ENCODE data around the gene AFG1L.

The AFG1L gene

GRCh38 chr6:108543175-108543940 is 248.5 kb downstream of the AFG1L start:
- Mint-ChIP-seq H3K27ac (no peak overlapping the region), H3K4me3 (no peak overlapping the region), H3K4me1 (ENCODE audit: low read depth) (peaks cover 14% of the 10 kb centered on the region)

GRCh38 chr6:108544606-108545005 is 249.8 kb downstream of the AFG1L start:
- Mint-ChIP-seq H3K9me3 (no peaks in the 10 kb centered on the region), H3K27me3 (peaks cover 7% of the 10 kb centered on the region), H3K27ac (no peak overlapping the region), H3K4me1 (ENCODE audit: low read depth) (peaks cover 14% of the 10 kb centered on the region), H3K36me3 (ENCODE audit: low read depth) (no peaks in the 10 kb centered on the region), H3K4me3 (no peak overlapping the region)
- DNase-seq, result no peak

More at GRCh38 chr6:108543175-108543940, 248.5 kb downstream of the AFG1L start:
- Mint-ChIP-seq H3K27me3 (peaks cover 10% of the 10 kb centered on the region), H3K36me3 (ENCODE audit: low read depth) (no peaks in the 10 kb centered on the region), H3K9me3 (no peaks in the 10 kb centered on the region)
- DNase-seq, result no peak

- H3K36me3 Mint-ChIP-seq (ENCODE audit: low read depth), result no peaks in the 10 kb centered on the region
- H3K4me1 Mint-ChIP-seq (ENCODE audit: low read depth), result peaks cover 14% of the 10 kb centered on the region
- DNase-seq, result no peak
- peaks cover 4% of the 10 kb centered on the region for H3K27me3 Mint-ChIP-seq
- no peak overlapping the region for H3K4me3 Mint-ChIP-seq
- H3K9me3 Mint-ChIP-seq, result no peaks in the 10 kb centered on the region
- no peak overlapping the region for H3K27ac Mint-ChIP-seq
Observed at GRCh38 chr6:108546079-108547049, 251.5 kb downstream of the AFG1L start.

DNA sequence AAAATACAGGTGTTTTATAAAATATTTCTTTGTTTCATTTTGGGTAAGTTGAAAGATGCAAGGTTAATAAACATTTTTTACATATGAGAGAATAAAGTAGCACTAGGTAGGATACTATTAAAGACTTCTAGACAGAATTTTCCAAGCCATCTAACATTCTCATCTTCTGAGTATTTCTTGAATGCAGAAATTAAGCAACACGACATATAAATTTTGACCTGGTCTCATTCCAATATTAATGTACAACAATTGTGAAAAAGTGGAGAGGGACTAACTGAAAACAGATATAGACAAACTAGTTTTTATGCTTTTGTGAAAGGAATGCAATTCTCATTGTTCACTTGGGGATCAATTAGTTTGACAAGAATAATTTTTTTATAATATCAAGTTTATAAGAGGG is 254.4 kb downstream of the AFG1L start:
- Mint-ChIP-seq H3K4me1 (ENCODE audit: low read depth) (peaks cover 6% of the 10 kb centered on the region), H3K36me3 (ENCODE audit: low read depth) (no peaks in the 10 kb centered on the region), H3K27me3 (no peaks in the 10 kb centered on the region), H3K9me3 (no peaks in the 10 kb centered on the region), H3K27ac (no peak overlapping the region), H3K4me3 (no peak overlapping the region)
- DNase-seq, result no peak

DNA sequence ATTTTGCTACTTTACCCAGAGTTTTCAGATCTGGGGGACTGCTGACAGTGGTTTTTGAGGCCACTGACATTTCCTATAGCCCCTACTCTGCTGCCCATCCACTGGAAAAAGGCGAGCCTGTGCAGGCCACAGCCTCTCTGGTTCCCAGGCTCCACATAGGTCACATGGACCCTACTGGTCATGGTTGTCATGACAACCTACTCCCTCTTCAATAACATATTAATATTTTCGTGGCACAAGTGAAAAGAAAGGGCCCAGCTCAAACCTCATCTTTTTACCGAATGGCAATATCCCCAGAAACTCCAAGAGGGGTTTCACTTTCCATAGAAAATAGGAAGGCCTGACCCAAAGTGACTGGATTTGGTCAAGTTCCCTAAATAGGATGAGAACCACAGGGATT is 254.9 kb downstream of the AFG1L start:
- H3K9me3 Mint-ChIP-seq, result no peaks in the 10 kb centered on the region
- no peak for DNase-seq
- no peak overlapping the region for H3K27ac Mint-ChIP-seq
- H3K36me3 Mint-ChIP-seq (ENCODE audit: low read depth), result no peaks in the 10 kb centered on the region
- H3K4me1 Mint-ChIP-seq (ENCODE audit: low read depth), result peaks cover 6% of the 10 kb centered on the region
- no peaks in the 10 kb centered on the region for H3K27me3 Mint-ChIP-seq
- H3K4me3 Mint-ChIP-seq, result no peak overlapping the region

GRCh38 chr6:108550256-108550655 is 255.4 kb downstream of the AFG1L start:
- H3K36me3 Mint-ChIP-seq (ENCODE audit: low read depth), result no peaks in the 10 kb centered on the region
- no peaks in the 10 kb centered on the region for H3K9me3 Mint-ChIP-seq
- no peak for DNase-seq
- no peak overlapping the region for H3K27ac Mint-ChIP-seq
- H3K4me1 Mint-ChIP-seq (ENCODE audit: low read depth), result peaks cover 6% of the 10 kb centered on the region
- no peak overlapping the region for H3K4me3 Mint-ChIP-seq
- H3K27me3 Mint-ChIP-seq, result no peaks in the 10 kb centered on the region

DNA sequence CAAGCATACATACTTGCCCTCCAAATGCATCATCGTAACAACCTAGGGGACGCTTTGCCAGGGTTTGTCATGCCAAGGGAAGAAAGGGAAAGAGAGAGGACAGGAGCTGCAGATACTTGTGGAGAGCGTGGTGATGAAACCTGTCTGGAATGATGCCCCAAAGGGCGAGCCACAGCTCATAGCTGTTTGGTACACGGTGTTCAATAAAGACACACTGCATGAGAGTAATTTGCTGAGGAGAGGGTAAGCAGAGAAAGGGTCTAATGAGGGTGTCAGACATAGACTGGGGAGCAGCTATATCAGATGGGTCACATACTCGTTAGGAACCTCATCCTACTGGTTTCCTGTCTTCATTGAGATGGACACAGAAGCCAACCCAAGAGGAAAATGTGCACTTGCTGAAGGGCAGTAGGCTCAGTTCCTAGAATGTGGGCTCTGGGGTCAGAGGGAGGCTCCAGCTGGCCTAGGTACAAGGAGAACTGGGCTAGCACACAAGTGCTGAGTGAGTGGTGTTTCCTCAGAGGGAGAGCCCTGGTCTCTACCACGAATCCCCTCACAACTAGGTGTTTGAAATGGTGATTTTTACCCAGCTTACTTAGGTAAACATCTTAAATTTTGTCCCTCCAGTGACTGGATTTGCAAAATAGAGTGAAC is 260.7 kb downstream of the AFG1L start:
- H3K36me3 Mint-ChIP-seq (ENCODE audit: low read depth), result peaks cover 5% of the 10 kb centered on the region
- no peak for DNase-seq
- no peak overlapping the region for H3K4me3 Mint-ChIP-seq
- H3K27me3 Mint-ChIP-seq, result peaks cover 4% of the 10 kb centered on the region
- H3K4me1 Mint-ChIP-seq (ENCODE audit: low read depth), result peaks cover 12% of the 10 kb centered on the region
- no peaks in the 10 kb centered on the region for H3K9me3 Mint-ChIP-seq
- no peak overlapping the region for H3K27ac Mint-ChIP-seq

DNA sequence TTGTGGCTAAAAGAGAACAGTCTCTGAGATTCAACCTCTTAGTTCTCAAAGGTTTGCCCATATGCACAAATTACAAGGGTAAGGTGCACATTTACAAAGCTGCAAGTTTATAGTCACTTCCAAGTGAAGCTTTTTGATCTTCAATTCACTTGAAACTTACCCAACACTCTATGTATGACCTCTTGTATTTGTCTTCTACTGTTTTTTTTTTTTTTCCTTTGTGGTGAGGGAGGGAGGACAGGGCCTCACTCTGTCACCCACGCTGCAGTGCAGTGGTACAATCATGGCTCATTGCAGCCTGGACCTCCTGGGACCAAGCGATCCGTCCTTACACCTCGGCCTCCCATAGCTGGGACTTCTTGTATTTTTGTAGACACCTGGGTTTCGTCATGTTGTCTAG is 261.4 kb downstream of the AFG1L start:
- no peaks in the 10 kb centered on the region for H3K9me3 Mint-ChIP-seq
- peaks cover 12% of the 10 kb centered on the region for H3K4me1 Mint-ChIP-seq (ENCODE audit: low read depth)
- H3K27me3 Mint-ChIP-seq, result peaks cover 4% of the 10 kb centered on the region
- H3K36me3 Mint-ChIP-seq (ENCODE audit: low read depth), result peaks cover 5% of the 10 kb centered on the region
- no peak for DNase-seq
- H3K4me3 Mint-ChIP-seq, result no peak overlapping the region
- no peak overlapping the region for H3K27ac Mint-ChIP-seq

DNA sequence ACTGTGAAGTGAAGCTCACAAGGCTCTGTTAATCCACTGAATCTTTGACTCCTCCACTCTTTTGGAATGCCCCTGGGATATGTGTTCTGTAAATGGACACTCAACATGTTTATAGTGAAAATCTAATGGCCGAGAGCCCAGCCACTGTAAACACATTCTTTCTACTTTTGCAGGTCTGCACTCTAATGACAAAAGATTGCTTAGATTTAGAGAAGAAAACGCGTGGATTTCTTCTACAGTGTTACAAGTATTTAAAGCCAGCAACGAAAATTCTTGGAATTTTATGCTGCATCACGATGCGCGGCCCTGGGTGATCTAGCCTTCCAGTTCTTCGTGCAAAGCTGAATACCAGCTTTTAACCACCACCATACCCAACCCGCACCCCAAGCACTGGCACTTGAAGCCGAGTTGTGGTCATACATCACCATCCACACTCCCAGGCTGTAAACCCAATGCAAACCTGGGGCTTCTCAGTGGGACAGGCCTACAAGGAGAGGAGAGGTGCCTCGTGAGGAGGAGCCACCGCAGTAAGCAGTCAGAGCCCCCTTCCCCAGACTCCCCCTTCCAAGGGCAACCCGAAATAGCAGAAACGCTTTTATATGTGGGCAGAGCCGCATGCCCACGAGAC is 262.1 kb downstream of the AFG1L start:
- Mint-ChIP-seq H3K36me3 (ENCODE audit: low read depth) (peaks cover 8% of the 10 kb centered on the region), H3K4me3 (peak overlapping the region; percentile 90)
- DNase-seq, result no peak

DNA sequence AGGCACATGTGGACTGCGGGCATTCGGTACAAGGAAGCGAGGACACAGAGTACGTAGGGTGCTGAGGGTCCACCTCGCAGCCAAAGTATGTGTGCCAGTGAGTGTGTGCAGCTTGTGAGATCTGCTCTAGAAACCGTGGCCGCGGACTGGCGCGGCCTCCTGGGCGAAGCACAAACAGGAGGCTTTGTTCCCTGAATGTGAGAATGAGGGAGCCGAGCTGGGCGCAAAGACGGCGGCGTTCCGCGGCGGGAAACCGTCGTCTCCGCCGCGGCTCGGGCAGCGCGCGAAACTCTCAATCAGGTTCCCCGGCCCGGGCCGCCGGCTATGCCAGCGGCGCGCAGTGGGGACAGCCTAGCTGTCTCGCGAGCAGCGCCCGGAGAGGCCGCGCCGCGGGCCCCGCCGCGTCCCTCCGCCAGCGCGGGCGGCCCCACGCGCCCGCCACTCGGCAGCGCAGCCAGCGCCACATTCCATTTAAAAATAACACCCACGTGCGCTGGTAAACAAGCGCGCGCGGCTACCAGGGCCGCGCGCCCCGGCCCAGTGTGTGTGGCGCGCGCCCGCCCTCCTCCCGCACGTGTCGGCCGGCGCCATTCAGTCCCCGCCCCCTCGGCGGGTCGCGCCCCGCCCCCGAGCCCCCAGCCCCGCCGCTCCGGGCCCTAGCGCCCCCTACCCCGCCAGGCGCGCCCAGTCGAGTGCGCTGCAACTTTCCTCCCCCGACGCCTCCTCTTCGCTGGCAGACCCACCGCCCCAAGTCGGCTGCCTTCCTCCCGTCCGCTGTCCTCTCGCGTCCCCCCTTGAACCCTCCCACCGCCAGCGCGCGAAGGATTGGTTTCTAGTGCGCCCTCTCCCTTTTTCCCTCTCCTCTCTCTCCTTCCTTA is 262.9 kb downstream of the AFG1L start:
- Mint-ChIP-seq H3K9me3 (no peaks in the 10 kb centered on the region), H3K27ac (peak overlapping the region; percentile 97), H3K4me1 (ENCODE audit: low read depth) (peaks cover 23% of the 10 kb centered on the region), H3K36me3 (ENCODE audit: low read depth) (peaks cover 15% of the 10 kb centered on the region), H3K4me3 (peak overlapping the region; percentile 90), H3K27me3 (peaks cover 12% of the 10 kb centered on the region)
- DNase-seq, result peak; percentile 82

More for the DNA sequence above, 262.1 kb downstream of the AFG1L start:
- Mint-ChIP-seq H3K9me3 (no peaks in the 10 kb centered on the region), H3K27ac (peak overlapping the region; percentile 73), H3K4me1 (ENCODE audit: low read depth) (peaks cover 16% of the 10 kb centered on the region), H3K27me3 (peaks cover 4% of the 10 kb centered on the region)

DNA sequence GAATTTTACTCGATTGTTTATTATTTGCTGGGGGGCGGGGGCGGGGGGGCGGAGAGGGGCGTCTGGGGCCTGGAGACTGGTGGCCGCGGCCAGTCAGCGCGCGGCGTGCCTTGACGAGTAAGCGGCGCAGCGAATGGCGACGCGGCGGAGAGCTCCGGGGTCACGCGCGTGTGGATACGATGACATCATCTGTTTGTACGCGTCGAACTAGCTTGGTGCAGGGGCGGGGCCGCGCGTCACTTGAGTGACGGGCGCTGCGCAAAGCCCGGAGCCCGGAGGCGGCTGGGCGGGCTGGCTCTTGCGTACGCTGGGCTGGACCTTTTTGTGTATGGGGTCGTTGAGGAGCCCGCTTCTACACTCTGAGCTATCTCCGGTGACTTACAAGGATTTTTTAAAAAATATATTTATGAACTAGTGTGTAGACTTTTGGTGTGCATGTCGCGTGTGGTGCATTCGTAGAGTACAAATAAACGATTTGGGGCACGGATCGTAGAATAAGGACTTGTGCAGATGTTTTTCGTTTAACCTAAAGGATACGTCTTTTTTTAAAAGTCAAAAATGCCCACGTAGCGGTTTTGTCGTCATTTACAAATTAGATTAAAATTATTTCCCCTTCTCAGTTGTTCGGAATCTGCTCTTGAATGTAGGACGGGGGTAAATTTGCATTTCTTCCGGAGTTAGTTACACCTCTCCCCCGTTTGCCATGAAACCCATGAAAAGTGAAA is 263.7 kb downstream of the AFG1L start:
- H3K27me3 Mint-ChIP-seq, result peaks cover 14% of the 10 kb centered on the region

GRCh38 chr6:108559097-108559883 is 264.4 kb downstream of the AFG1L start:
- H3K4me3 Mint-ChIP-seq, result peak overlapping the region; percentile 90
- peaks cover 17% of the 10 kb centered on the region for H3K36me3 Mint-ChIP-seq (ENCODE audit: low read depth)
- H3K9me3 Mint-ChIP-seq, result no peaks in the 10 kb centered on the region
- peaks cover 14% of the 10 kb centered on the region for H3K27me3 Mint-ChIP-seq
- H3K4me1 Mint-ChIP-seq (ENCODE audit: low read depth), result peaks cover 37% of the 10 kb centered on the region
- peak; percentile 86 for DNase-seq
- peak overlapping the region; percentile 97 for H3K27ac Mint-ChIP-seq

More for the DNA sequence above, 263.7 kb downstream of the AFG1L start:
- H3K4me3 Mint-ChIP-seq, result peak overlapping the region; percentile 90
- H3K4me1 Mint-ChIP-seq (ENCODE audit: low read depth), result peaks cover 31% of the 10 kb centered on the region
- peak; percentile 94 for DNase-seq
- H3K27ac Mint-ChIP-seq, result peak overlapping the region; percentile 97
- H3K36me3 Mint-ChIP-seq (ENCODE audit: low read depth), result peaks cover 17% of the 10 kb centered on the region
- H3K9me3 Mint-ChIP-seq, result no peaks in the 10 kb centered on the region

Measured in activated T-cell treated with anti-CD3 and anti-CD28 coated beads, Interleukin-2, amount 50 U/mL, for 24 hours (primary cell).